Stimulated activated CD4-positive, alpha-beta T cell treated with anti-CD3 and anti-CD28 coated beads, Interleukin-1b, Interleukin-23, amount 100 ng/mL, for 4 hours (primary cell): ENCODE results near the gene MOV10.

Source experiments
- DNase-seq, 2 donors: peaks; one replicate each; pipeline ENCODE4 v3.0.0-alpha.2; 2020; ENCODE audit warnings: low read depth in 2 of 2

The MOV10 gene

GRCh38 chr1:112698366-112699310, 24.2 kb downstream of the MOV10 start:
- DNase-seq, result no peak

DNA sequence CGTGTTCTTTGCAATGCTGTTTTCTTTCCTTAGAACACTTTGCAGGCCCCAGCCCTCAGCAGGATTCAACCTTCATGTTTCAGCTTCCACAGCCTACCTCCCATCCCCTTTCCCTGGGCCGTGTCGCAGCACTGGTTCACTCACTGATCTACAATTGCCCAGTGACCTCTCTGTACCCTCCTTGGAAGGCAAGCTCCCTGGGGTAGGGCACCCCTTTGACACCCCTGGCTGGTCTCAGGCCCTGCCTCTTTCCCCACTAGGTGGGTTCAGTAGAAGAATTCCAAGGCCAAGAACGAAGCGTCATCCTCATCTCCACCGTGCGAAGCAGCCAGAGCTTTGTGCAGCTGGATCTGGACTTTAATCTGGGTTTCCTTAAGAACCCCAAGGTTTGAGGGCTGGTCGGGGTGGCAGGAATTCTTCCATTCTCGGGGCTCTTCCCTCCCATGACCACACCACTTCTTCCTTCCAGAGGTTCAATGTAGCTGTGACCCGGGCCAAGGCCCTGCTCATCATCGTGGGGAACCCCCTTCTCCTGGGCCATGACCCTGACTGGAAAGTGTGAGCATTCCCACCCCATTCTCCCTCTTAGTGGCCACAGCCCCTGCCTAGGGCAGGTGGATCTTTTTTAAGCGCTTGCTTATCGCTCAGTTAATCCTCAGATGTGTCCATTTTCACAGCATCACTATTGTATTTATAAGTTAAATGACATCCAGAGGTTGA, 25.1 kb downstream of the MOV10 start:
- no peak for DNase-seq

DNA sequence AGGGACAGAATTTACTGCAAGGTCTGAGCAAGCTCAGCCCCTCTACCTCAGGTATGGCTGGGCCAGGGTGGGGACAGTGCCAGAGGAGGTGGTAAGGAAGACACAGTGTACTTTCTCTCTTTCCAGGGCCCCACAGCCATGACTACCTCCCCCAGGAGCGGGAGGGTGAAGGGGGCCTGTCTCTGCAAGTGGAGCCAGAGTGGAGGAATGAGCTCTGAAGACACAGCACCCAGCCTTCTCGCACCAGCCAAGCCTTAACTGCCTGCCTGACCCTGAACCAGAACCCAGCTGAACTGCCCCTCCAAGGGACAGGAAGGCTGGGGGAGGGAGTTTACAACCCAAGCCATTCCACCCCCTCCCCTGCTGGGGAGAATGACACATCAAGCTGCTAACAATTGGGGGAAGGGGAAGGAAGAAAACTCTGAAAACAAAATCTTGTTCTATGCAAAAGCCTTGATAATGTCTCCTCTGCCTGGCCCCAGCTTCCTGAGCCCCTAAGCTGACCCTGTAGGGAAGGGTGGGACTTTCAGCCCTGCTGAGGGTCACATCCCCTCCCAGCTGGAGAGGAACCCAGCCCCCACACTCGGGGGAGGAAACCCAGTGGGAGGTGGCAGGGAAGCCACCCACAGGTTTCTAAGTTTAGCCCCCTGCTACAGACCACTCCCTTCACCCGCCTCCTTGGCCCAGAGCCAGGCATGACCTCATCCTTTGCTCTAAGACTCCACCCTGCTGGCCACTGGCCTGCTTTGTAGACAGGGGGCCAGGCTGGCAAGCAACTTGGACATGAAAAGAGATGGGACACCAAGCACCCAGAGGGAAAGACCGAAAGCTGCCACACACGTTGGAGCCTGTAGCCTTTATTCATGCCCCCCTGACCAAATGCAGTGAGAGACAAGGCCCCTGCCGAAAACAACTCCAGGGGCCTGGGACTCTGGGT, 26.1 kb downstream of the MOV10 start:
- peak; percentile 50 to 65 for DNase-seq

DNA sequence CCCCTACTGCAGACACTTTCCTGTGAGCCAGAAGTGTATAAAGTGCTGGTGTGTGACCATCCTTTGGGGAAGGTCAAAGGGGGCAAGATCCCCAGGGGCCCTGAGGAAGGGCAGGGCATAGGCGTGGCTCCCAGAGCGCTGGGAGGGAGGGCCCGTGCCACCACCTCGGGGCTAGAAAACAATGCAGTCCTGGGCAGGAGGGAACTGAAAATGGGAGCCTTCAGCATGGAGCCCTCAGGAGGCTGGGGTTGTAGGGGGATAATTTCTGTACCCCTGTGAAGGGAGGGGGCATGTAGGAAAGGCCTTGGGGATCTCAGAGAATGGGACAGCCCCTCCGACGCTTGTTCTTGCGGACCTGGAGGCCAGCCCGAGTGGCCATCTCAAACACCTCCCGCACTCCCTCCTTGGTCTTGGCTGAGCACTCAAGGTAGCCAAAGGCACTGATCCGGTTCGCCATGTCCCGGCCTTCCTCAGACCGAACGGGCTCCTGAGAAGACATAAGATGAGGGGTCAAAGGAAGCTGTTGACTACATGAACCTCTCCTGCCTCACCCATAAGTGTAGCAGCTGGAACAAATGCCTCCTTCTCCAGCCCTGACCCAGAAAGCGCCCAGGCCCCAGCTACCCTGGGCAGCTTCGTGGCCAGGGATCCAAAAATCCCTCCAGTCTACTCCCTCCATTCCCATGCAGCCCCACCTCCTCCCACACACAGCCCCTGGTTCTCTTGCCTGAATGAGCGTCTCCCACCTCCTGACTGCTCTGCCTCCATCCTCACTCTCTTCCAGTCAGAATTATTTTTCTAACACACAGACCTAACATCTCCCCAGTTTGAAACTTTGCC, 27.0 kb downstream of the MOV10 start:
- DNase-seq, result no peak

DNA sequence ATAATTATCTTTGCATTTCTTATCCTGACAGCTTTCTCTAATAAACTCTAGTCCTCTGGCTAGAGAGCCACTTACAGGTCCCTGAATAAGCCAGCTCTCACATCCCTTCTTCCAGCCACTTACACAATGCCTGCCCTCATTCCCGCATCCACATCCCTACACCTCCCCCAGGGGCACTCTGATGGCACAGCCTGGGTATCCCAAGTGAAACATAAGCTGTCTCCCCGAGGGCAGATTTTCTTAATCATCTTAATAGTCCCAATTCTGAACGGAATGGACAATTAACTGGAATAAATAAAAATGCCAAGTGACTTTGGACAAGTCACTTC, 27.6 kb downstream of the MOV10 start:
- no peak for DNase-seq

DNA sequence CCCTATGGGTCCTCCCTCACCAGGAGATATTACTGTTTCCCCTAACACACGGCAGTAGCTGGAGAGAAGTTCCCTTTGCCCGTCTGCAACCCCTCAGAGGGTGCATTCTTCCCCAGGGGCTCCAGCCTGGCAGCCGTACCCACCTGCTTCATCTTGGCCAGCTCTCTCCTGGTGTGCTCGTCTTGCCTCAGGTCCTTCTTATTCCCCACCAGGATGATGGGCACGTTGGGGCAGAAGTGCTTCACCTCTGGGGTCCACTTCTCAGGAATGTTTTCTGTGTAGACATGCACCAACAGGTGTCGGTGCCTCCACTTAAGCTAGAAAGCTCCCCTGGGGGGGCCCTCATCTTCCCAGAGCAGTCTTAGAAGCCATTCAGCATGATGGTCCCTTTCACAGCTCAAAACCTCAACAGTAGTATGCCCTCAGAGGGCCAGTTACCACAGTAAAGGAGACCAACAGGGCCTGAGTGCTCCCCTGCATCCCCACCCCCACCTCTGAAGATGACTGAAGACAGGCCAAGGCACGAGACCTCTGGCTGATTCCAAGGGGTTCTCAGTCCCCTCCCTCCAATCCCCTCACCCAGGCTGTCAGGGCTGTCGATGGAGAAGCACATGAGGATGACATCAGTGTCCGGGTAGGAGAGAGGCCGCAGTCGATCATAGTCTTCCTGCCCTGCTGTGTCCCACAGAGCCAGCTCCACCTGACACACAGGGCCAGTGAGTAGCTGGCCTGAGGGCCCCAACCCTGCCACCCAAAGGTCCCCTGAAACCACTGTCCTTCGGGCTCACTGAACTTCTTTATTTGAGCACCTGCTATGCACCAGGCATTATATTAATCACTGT, 28.2 kb downstream of the MOV10 start:
- DNase-seq, result no peak

- no peak for DNase-seq
Measured at GRCh38 chr1:112703706-112704105, 29.2 kb downstream of the MOV10 start.

- no peak for DNase-seq
Measured at GRCh38 chr1:112704391-112704933, 30.0 kb downstream of the MOV10 start.

- no peak for DNase-seq
Measured at GRCh38 chr1:112704934-112705627, 30.6 kb downstream of the MOV10 start.

- DNase-seq, result no peak
Measured at GRCh38 chr1:112706505-112707220, 32.2 kb downstream of the MOV10 start, which contains the start of gene RHOC. Gene RHOC, minus strand, starts transcription at chr1:112707127. Its CDS starts 3,328 bp downstream, at chr1:112703799.

GRCh38 chr1:112707221-112708001, 33.0 kb downstream of the MOV10 start:
- DNase-seq, result peak; percentile 47 to 62

GRCh38 chr1:112708002-112708448, 33.6 kb downstream of the MOV10 start:
- DNase-seq, result no peak

- DNase-seq, result no peak
Measured at GRCh38 chr1:112708489-112708888, 34.0 kb downstream of the MOV10 start.

- DNase-seq, result no peak
Measured at GRCh38 chr1:112710159-112710558, 35.7 kb downstream of the MOV10 start.

- DNase-seq, result no peak
Measured at GRCh38 chr1:112710586-112710985, 36.1 kb downstream of the MOV10 start.

DNA sequence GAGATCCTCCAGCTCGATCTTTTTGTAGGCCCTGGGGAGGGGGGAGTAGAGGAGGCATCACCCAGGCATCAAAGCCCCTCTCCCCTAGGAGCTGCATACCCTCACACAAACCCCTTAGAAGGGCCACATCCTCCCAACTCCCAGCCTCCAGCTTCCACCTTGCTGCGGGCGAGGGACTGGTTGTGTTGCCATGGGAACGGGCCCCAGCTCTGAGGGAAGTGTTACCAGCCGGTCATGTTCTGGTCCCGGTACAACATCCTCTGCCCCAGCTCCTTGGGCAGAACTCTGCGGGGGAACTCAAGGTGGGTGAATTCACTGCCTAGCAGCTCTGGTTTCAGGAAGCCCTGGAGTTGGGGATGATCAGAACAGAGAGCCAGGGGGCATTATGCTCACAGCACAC, 36.6 kb downstream of the MOV10 start:
- DNase-seq, result no peak

DNA sequence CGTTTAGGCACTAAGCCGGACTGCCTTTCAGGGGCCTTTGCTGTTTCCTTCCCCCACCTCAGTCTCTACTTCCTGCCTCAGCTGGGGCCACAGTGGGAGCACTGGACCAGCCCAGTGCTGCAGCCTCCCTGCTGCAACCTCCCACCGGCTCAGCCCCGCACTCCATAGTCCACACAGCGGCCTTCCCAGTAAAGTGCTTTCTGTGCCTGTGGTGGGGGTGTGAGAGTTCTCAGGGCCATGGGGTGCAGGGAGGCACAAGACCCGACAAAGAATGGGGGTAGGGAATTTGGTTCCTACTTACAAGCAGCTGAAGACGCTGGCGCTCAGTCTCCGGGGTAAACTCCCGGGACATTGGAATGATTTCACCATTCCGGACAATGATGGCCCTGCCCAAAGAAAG, 37.2 kb downstream of the MOV10 start:
- DNase-seq, result no peak

DNA sequence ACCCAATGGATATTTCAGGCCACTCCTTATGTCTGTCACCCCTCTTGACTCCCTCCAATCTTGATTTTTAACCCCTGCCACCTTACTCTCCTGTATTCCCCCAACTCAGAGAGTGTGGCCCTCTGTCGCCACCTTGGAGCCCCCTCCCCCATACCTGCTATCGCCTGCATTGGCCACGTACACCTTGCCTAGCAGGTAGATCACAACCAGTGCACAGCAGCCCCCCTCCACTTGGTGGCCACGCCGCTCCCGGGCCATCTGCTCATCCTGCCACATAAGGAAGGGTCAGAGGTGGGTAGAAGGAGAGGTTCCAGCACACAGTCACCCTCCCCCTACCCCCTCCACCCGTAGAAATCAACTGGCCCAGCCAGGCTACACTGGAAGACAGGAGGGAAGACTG, 37.7 kb downstream of the MOV10 start:
- DNase-seq, result no peak
